HepG2 (cell line): Measurements from ENCODE around the gene RASA3.

ENCODE experiments used
- ADNP ChIP-seq: sonication (generic); formaldehyde crosslinking; IDR thresholded peaks from 2 replicates; pipeline ENCODE4 v1.4.0; 2020; ENCODE audit warnings: missing genetic modification reagents
- YY1 ChIP-seq: IDR thresholded peaks from 2 replicates; pipeline ENCODE4 v1.6.1; 2011; ENCODE audit warnings: low read length, low read depth, moderate library complexity, mild to moderate bottlenecking; ENCODE audit not compliant: insufficient read depth, insufficient replicate concordance
- TF ChIP-seq, protein P1 (sequence below): sonication (generic); formaldehyde crosslinking; IDR thresholded peaks from 2 replicates; pipeline ENCODE4 v1.5.0; 2020; ENCODE audit warnings: mild to moderate bottlenecking, missing genetic modification reagents, moderate library complexity

DNA sequence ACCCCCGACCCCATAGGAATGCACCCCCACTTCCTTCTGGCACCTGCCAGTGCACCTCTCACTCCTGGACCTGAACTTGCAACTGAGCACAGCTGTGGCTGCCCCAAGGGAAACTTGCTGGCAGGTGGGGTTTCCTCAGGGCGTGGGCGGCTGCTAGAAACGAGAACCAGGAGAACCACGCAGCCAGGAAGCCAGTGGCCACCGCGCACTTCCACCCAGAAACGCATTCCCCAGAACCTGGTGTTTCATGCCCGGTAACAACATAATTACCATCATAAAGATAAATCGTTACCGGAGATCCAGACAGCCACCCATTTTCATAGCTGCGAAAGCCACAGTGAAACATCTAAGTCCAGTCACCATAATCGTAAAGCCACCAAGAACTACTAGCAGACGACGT is 83.4 kb downstream of the RASA3 start:
- TF ChIP-seq, protein P1, sequence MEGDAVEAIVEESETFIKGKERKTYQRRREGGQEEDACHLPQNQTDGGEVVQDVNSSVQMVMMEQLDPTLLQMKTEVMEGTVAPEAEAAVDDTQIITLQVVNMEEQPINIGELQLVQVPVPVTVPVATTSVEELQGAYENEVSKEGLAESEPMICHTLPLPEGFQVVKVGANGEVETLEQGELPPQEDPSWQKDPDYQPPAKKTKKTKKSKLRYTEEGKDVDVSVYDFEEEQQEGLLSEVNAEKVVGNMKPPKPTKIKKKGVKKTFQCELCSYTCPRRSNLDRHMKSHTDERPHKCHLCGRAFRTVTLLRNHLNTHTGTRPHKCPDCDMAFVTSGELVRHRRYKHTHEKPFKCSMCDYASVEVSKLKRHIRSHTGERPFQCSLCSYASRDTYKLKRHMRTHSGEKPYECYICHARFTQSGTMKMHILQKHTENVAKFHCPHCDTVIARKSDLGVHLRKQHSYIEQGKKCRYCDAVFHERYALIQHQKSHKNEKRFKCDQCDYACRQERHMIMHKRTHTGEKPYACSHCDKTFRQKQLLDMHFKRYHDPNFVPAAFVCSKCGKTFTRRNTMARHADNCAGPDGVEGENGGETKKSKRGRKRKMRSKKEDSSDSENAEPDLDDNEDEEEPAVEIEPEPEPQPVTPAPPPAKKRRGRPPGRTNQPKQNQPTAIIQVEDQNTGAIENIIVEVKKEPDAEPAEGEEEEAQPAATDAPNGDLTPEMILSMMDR: no peak
- TF ChIP-seq YY1: no peak
- TF ChIP-seq ADNP (CRISPR knock-in tag): no peak
